ENCODE data around the gene MIAT. TPM values are rescaled to one million over a fixed set of nuclear protein-coding genes. Genes with fewer than 3 reads are reported as not detected.

The MIAT gene
- total RNA-seq, 1 experiment from 2014 or later = 0.48 TPM

DNA sequence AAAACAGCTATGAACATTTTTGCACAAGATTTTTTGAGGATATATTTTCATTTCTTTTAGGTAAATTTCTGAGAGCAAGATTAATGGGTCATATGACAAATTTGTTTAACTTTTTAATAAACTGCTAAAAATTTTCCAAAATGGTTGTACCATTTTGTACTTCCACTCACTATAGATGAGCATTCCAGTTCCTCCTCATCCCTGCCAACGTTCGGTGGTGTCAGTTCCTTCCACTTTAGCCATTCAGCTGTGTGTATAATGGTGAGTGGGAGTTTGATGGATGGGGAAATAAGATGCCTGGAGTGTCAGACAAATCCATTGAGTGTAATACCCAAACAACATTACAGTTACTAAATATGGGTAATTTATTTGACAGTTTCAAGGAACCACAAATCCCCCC lies 49.7 kb downstream of the MIAT start:
- Histone ChIP-seq H3K36me3 (ENCODE audit: low read depth) (no peaks in the 10 kb centered on the region), H3K4me3 (no peak overlapping the region), H3K79me2 (ENCODE audit: low read depth) (no peaks in the 10 kb centered on the region), H3K4me1 (replicated peaks; ENCODE audit: insufficient read depth) (no peaks in the 10 kb centered on the region), H2AFZ (no peak overlapping the region), H3K27me3 (ENCODE audit: insufficient read depth, low read depth) (no peaks in the 10 kb centered on the region), H3K9me2 (ENCODE audit: insufficient read depth) (no peaks in the 10 kb centered on the region), H3K9me3 (ENCODE audit: insufficient read depth, low read depth) (no peaks in the 10 kb centered on the region), H3K27ac (no peak overlapping the region), H3K4me2 (no peak overlapping the region), H3F3A (ENCODE audit: insufficient read depth, low read depth) (no peaks in the 10 kb centered on the region), H4K20me1 (ENCODE audit: insufficient read depth) (no peaks in the 10 kb centered on the region)
- no peak for DNase-seq
- ChIA-PET POLR2A (ENCODE audit: unreplicated experiment) (no interaction called here), CTCF (no interaction called here)
- no TSS peak for BruUV-seq (replicated peaks)
- TF ChIP-seq, protein P1, sequence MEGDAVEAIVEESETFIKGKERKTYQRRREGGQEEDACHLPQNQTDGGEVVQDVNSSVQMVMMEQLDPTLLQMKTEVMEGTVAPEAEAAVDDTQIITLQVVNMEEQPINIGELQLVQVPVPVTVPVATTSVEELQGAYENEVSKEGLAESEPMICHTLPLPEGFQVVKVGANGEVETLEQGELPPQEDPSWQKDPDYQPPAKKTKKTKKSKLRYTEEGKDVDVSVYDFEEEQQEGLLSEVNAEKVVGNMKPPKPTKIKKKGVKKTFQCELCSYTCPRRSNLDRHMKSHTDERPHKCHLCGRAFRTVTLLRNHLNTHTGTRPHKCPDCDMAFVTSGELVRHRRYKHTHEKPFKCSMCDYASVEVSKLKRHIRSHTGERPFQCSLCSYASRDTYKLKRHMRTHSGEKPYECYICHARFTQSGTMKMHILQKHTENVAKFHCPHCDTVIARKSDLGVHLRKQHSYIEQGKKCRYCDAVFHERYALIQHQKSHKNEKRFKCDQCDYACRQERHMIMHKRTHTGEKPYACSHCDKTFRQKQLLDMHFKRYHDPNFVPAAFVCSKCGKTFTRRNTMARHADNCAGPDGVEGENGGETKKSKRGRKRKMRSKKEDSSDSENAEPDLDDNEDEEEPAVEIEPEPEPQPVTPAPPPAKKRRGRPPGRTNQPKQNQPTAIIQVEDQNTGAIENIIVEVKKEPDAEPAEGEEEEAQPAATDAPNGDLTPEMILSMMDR (conservative IDR thresholded peaks at IDR 0.05) = no peak
- no peak for TF ChIP-seq EZH2 (IDR thresholded peaks at IDR 0.05; ENCODE audit: low read depth)
- intact Hi-C loops (cut with micrococcal nuclease; ENCODE audit: unreplicated experiment) = loop anchor here (10.0 kb wide), 1 partner anchor 1128 kb away; no protein-coding TSS in a partner anchor

DNA sequence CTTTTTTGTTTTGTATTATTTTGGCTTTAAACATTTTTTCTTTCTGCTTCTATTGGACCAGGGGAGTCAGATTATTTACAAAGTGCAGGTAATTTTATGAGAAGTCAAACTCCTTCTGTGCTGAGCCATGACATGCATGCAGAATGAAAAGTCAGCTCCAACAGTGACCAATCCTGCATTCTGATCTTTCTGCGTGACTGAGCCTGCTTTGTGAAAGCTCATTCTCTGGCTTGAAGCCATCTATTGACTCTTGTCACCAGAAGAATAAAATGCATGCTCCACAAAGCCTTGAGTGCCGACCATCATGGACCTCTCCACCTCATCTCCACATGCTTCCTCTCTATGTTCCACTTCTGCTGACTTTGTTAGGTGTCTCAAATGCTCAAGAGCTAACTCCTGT lies 50.2 kb downstream of the MIAT start:
- H3K36me3 ChIP-seq (ENCODE audit: low read depth) = no peaks in the 10 kb centered on the region
- POLR2A ChIA-PET (ENCODE audit: unreplicated experiment) = no interaction called here
- CTCF ChIA-PET = no interaction called here
- H3F3A ChIP-seq (ENCODE audit: insufficient read depth, low read depth) = no peaks in the 10 kb centered on the region
- H3K27me3 ChIP-seq (ENCODE audit: insufficient read depth, low read depth) = no peaks in the 10 kb centered on the region
- no peak overlapping the region for H2AFZ ChIP-seq
- no peak overlapping the region for H3K4me3 ChIP-seq
- no peak for DNase-seq
- BruUV-seq (replicated peaks) = no TSS peak
- no peak overlapping the region for H3K27ac ChIP-seq
- no peaks in the 10 kb centered on the region for H3K4me1 ChIP-seq (replicated peaks; ENCODE audit: insufficient read depth)
- no peak overlapping the region for H3K4me2 ChIP-seq
- H3K9me2 ChIP-seq (ENCODE audit: insufficient read depth) = no peaks in the 10 kb centered on the region
- no peaks in the 10 kb centered on the region for H4K20me1 ChIP-seq (ENCODE audit: insufficient read depth)
- no peaks in the 10 kb centered on the region for H3K9me3 ChIP-seq (ENCODE audit: insufficient read depth, low read depth)
- intact Hi-C loops (cut with micrococcal nuclease; ENCODE audit: unreplicated experiment) = loop anchor here (10.0 kb wide), 1 partner anchor 1127 kb away; no protein-coding TSS in a partner anchor
- TF ChIP-seq EZH2 (IDR thresholded peaks at IDR 0.05; ENCODE audit: low read depth) = no peak
- TF ChIP-seq, protein P1 (conservative IDR thresholded peaks at IDR 0.05) = no peak
- H3K79me2 ChIP-seq (ENCODE audit: low read depth) = no peaks in the 10 kb centered on the region

DNA sequence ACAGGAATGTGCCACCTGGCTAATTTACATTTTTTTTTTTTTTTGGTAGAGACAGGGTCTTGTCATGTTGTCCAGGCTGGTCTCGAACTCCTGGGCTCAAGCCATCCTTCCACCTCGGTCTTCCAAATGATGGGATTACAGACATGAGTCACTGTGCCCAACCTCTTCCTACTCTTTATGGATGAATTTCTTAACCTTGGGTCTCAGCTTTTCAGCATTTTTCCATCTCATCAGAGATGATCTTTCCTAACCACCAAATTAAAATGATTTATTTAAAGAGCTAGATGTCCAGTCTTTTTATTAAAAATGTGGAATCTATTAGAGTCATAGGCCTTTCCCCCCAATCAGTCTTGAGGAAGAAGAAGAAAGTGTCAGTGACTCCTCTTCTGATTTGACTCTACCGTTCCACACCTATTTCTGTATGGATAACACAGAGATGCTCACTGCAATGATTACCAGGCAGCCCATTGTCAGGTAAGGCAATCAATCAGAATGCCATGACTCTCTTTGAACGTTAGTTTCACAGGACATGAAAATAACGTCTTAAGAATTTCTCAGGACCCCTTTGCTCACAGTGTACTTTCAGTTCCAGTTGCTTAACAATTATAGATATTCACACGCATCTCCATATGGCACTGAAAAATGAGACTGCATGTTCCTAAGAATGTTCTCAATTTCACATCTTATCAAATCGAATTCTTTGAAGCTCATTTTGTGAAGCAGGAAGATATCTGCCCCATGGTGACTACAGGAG lies 51.0 kb downstream of the MIAT start:
- POLR2A ChIA-PET (ENCODE audit: unreplicated experiment) = no interaction called here
- no peak overlapping the region for H2AFZ ChIP-seq
- no peaks in the 10 kb centered on the region for H4K20me1 ChIP-seq (ENCODE audit: insufficient read depth)

More for the DNA sequence above, 51.0 kb downstream of the MIAT start:
- Histone ChIP-seq H3K36me3 (ENCODE audit: low read depth) (no peaks in the 10 kb centered on the region), H3K4me1 (replicated peaks; ENCODE audit: insufficient read depth) (no peaks in the 10 kb centered on the region), H3K4me3 (no peak overlapping the region), H3K9me3 (ENCODE audit: insufficient read depth, low read depth) (no peaks in the 10 kb centered on the region), H3K79me2 (ENCODE audit: low read depth) (no peaks in the 10 kb centered on the region), H3F3A (ENCODE audit: insufficient read depth, low read depth) (no peaks in the 10 kb centered on the region), H3K4me2 (no peak overlapping the region), H3K27ac (no peak overlapping the region), H3K9me2 (ENCODE audit: insufficient read depth) (no peaks in the 10 kb centered on the region), H3K27me3 (ENCODE audit: insufficient read depth, low read depth) (no peaks in the 10 kb centered on the region)
- CTCF ChIA-PET = no interaction called here
- TF ChIP-seq, protein P1 (conservative IDR thresholded peaks at IDR 0.05) = no peak
- no peak for TF ChIP-seq EZH2 (IDR thresholded peaks at IDR 0.05; ENCODE audit: low read depth)
- intact Hi-C loops (cut with micrococcal nuclease; ENCODE audit: unreplicated experiment) = loop anchor here (10.0 kb wide), 1 partner anchor 1126 kb away; no protein-coding TSS in a partner anchor
- BruUV-seq (replicated peaks) = no TSS peak
- DNase-seq = no peak
